ENCODE results near the gene HDAC11. TPM values are rescaled to one million over a fixed set of nuclear protein-coding genes. Genes with fewer than 3 reads are reported as not detected.

Gene HDAC11
- total and polyA plus RNA-seq, 9 of the 15 experiments (the other 6 are each of a cell fraction or from before 2014, with no cell fraction given) = 0.60 to 6.0 (median 4.5) TPM

GRCh38 chr3:13495921-13496723 lies 16.0 kb downstream of the HDAC11 start (continued):
- no peak for TF ChIP-seq ZFP30 (CRISPR knock-in tag; IDR thresholded peaks at IDR 0.05; ENCODE audit: borderline replicate concordance)
- TF ChIP-seq ZBTB9 (CRISPR knock-in tag; IDR thresholded peaks at IDR 0.05) = no peak
- no peak for TF ChIP-seq SMARCA5 (IDR thresholded peaks at IDR 0.05)
- TF ChIP-seq EGR1 (conservative IDR thresholded peaks at IDR 0.05) = 0 out of 2 replicates have a peak, but pooled peaks have one; percentile 7
- TF ChIP-seq, protein P1, sequence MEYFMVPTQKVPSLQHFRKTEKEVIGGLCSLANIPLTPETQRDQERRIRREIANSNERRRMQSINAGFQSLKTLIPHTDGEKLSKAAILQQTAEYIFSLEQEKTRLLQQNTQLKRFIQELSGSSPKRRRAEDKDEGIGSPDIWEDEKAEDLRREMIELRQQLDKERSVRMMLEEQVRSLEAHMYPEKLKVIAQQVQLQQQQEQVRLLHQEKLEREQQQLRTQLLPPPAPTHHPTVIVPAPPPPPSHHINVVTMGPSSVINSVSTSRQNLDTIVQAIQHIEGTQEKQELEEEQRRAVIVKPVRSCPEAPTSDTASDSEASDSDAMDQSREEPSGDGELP (CRISPR knock-in tag; IDR thresholded peaks at IDR 0.05; ENCODE audit: borderline replicate concordance) = peak; percentile 56; the same call in 1 of the 2 replicates
- TF ChIP-seq, protein P2, sequence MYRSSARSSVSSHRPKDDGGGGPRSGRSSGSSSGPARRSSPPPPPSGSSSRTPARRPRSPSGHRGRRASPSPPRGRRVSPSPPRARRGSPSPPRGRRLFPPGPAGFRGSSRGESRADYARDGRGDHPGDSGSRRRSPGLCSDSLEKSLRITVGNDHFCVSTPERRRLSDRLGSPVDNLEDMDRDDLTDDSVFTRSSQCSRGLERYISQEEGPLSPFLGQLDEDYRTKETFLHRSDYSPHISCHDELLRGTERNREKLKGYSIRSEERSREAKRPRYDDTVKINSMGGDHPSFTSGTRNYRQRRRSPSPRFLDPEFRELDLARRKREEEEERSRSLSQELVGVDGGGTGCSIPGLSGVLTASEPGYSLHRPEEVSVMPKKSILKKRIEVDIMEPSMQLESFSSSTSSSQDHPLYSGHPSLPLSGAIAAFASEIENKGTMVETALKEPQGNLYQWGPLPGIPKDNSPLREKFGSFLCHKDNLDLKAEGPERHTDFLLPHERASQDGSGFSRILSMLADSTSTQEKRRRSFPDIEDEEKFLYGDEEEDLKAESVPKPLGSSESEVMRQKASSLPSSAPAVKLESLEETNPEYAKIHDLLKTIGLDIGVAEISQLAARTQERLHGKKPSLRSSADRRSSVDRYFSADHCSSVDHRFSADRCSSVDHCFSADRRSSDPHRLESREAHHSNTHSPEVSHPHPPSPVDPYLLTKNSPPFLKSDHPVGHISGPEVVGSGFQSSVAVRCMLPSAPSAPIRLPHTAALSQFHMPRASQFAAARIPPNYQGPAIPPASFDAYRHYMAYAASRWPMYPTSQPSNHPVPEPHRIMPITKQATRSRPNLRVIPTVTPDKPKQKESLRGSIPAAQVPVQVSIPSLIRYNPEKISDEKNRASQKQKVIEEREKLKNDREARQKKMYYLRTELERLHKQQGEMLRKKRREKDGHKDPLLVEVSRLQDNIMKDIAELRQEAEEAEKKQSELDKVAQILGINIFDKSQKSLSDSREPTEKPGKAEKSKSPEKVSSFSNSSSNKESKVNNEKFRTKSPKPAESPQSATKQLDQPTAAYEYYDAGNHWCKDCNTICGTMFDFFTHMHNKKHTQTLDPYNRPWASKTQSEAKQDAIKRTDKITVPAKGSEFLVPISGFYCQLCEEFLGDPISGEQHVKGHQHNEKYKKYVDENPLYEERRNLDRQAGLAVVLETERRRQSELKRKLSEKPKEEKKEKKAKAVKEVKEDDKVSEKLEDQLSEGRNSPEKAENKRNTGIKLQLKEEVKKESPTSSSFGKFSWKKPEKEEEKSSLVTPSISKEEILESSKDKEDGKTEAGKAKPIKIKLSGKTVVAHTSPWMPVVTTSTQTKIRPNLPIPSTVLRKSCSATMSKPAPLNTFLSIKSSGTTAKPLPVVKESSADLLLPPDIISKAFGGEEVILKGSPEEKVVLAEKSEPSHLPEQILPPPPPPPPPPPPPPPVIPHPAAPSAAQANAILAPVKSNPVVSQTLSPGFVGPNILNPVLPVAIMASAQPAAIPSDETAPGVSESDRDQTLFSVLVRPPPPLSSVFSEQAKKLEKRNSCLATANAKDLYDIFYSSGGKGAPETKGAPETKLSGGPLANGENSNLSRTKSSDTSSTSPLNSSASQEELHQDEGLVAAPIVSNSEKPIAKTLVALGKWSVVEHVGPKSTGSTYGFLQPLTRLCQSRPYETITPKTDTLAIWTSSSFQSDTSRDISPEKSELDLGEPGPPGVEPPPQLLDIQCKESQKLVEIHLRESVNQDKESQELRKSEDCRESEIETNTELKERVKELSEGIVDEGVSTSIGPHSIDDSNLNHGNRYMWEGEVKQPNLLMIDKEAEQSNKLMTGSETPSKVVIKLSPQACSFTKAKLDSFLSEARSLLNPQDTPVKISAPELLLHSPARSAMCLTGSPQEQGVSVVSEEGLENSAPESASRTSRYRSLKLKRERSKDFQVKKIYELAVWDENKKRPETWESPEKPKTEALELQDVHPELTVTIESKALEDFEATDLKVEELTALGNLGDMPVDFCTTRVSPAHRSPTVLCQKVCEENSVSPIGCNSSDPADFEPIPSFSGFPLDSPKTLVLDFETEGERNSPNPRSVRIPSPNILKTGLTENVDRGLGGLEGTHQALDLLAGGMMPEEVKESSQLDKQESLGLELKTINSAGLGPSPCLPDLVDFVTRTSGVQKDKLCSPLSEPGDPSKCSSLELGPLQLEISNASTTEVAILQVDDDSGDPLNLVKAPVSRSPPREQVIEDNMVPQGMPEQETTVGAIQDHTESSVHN (IDR thresholded peaks at IDR 0.05; ENCODE audit: borderline replicate concordance in 1 of 2, low read depth in 1 of 2) = no peak
- no peak for TF ChIP-seq ZNF699 (CRISPR knock-in tag; IDR thresholded peaks at IDR 0.05; ENCODE audit: insufficient replicate concordance)
- no peak for TF ChIP-seq CSDE1 (IDR thresholded peaks at IDR 0.05)
- no peak for TF ChIP-seq KHSRP (IDR thresholded peaks at IDR 0.05)
- peak; percentile 100 for TF ChIP-seq SMC3 (conservative IDR thresholded peaks at IDR 0.05; ENCODE audit: insufficient read depth, low read depth, low read length)
- peak; percentile 53 for TF ChIP-seq GABPB1 (CRISPR knock-in tag; IDR thresholded peaks at IDR 0.05)

Data from K562 (cell line).